ENCODE measurements around the gene CASP12. TPM values are rescaled to one million over a fixed set of nuclear protein-coding genes. Genes with fewer than 3 reads are reported as not detected.

Gene CASP12
- total and polyA plus RNA-seq, 2 experiments from 2014 or later, result not detected

- Mint-ChIP-seq H3K27ac (no peak overlapping the region), H3K9me3 (no peaks in the 10 kb centered on the region; the same call in 2 of the 3 replicates), H3K4me1 (no peaks in the 10 kb centered on the region), H3K27me3 (ENCODE audit: insufficient read depth, low read depth, poor library complexity) (no peaks in the 10 kb centered on the region), H3K4me3 (no peak overlapping the region), H3K36me3 (ENCODE audit: low read depth) (no peaks in the 10 kb centered on the region; the same call in 1 of the 3 replicates)
- no peak overlapping the region for H3K27ac ChIP-seq (ENCODE audit: low read depth)
- no peaks in the 10 kb centered on the region for H3K27me3 ChIP-seq (ENCODE audit: insufficient read depth)
- no peaks in the 10 kb centered on the region for H3K79me2 ChIP-seq (replicated peaks; ENCODE audit: insufficient read depth)
- H3K4me3 ChIP-seq, result no peak overlapping the region
- no peaks in the 10 kb centered on the region for H3K36me3 ChIP-seq (ENCODE audit: insufficient read depth)
- H3F3A ChIP-seq (replicated peaks; ENCODE audit: low read depth), result no peaks in the 10 kb centered on the region
- no peak overlapping the region for H3K4me2 ChIP-seq
- TF ChIP-seq ZNF462 (CRISPR knock-in tag; IDR thresholded peaks at IDR 0.05) (no peak), CTCF (conservative IDR thresholded peaks at IDR 0.05; ENCODE audit: low read depth in 2 of 2) (no peak), STAT1 (IDR thresholded peaks at IDR 0.05; ENCODE audit: unreplicated experiment) (no peak), EZH2phosphoT487 (IDR thresholded peaks at IDR 0.05; ENCODE audit: unreplicated experiment) (no peak), REST (IDR thresholded peaks at IDR 0.05; ENCODE audit: unreplicated experiment) (no peak), ZNF331 (CRISPR knock-in tag; IDR thresholded peaks at IDR 0.05; ENCODE audit: low read depth) (no peak)
- peaks cover 9% of the 10 kb centered on the region for H3K9me2 ChIP-seq (ENCODE audit: insufficient read depth)
- no peak for ATAC-seq
- H4K20me1 ChIP-seq (replicated peaks; ENCODE audit: insufficient read depth), result no peaks in the 10 kb centered on the region
- H3K4me1 ChIP-seq (ENCODE audit: insufficient read depth), result no peaks in the 10 kb centered on the region
- DNase-seq (ENCODE audit: low spot score), result no peak
- H2AFZ ChIP-seq, result no peak overlapping the region
These were observed 45.3 kb upstream of the CASP12 start for GRCh38 chr11:104943561-104943960.

All from GM23338 (cell line).